GM23338 (cell line): ENCODE results near the gene CPNE7. TPM values are rescaled to one million over a fixed set of nuclear protein-coding genes. Genes with fewer than 3 reads are reported as not detected.

Source experiments
- ATAC-seq: fragments of 200-7000 bp; cut with Tn5 transposase; 3 replicates; pipeline ENCODE4 v1.9.1; 2020
- DNase-seq: peaks from one replicate; pipeline ENCODE4 v3.0.0-alpha.2; 2015; ENCODE audit warnings: low spot score
- H2AFZ ChIP-seq: fragments of 200-600 bp; sonication (generic); 2 replicates; pipeline ENCODE4 v1.8.0; 2016; ENCODE audit warnings: antibody characterized with exemption, mild to moderate bottlenecking, moderate library complexity
- H3F3A ChIP-seq: fragments of 200-600 bp; sonication (generic); replicated peaks from 2 replicates; pipeline ENCODE4 v1.8.0; 2017; ENCODE audit warnings: antibody characterized with exemption, mixed run types, low read depth
- H3K27ac ChIP-seq: fragments of 200-600 bp; sonication (generic); 2 replicates; pipeline ENCODE4 v1.6.1; 2016; ENCODE audit warnings: low read depth
- H3K27me3 ChIP-seq: fragments of 200-600 bp; sonication (generic); 2 replicates; pipeline ENCODE4 v1.8.0; 2016; ENCODE audit warnings: mild to moderate bottlenecking, mixed run types, moderate library complexity; ENCODE audit not compliant: insufficient read depth
- H3K36me3 ChIP-seq: fragments of 200-600 bp; sonication (generic); 2 replicates; pipeline ENCODE4 v1.8.0; 2016; ENCODE audit warnings: mild to moderate bottlenecking; ENCODE audit not compliant: insufficient read depth
- H3K4me1 ChIP-seq: fragments of 200-600 bp; sonication (generic); 2 replicates; pipeline ENCODE4 v1.8.0; 2016; ENCODE audit warnings: mild to moderate bottlenecking, moderate library complexity; ENCODE audit not compliant: insufficient read depth
- H3K4me2 ChIP-seq: fragments of 200-600 bp; sonication (generic); 2 replicates; pipeline ENCODE4 v1.7.1; 2017; ENCODE audit warnings: mixed run types
- H3K4me3 ChIP-seq: fragments of 200-600 bp; sonication (generic); 2 replicates; pipeline ENCODE4 v1.6.1; 2016; ENCODE audit warnings: mixed run types
- H3K79me2 ChIP-seq: fragments of 200-600 bp; sonication (generic); replicated peaks from 2 replicates; pipeline ENCODE4 v1.8.0; 2017; ENCODE audit warnings: mild to moderate bottlenecking; ENCODE audit not compliant: insufficient read depth
- H3K9me2 ChIP-seq: fragments of 200-600 bp; sonication (generic); 2 replicates; pipeline ENCODE4 v1.8.0; 2017; ENCODE audit not compliant: insufficient read depth
- H4K20me1 ChIP-seq: fragments of 200-600 bp; sonication (generic); replicated peaks from 2 replicates; pipeline ENCODE4 v1.8.0; 2017; ENCODE audit warnings: mild to moderate bottlenecking; ENCODE audit not compliant: insufficient read depth
- H3K27ac Mint-ChIP-seq: 2 replicates; pipeline ENCODE4 v1.8.0; 2020; ENCODE audit warnings: inconsistent platforms, mild to moderate bottlenecking, moderate library complexity, mixed read lengths
- H3K27me3 Mint-ChIP-seq: 3 replicates; pipeline ENCODE4 v1.8.0; 2022; ENCODE audit warnings: low read depth, mild to moderate bottlenecking, moderate library complexity, mixed read lengths, inconsistent platforms; ENCODE audit not compliant: insufficient read depth, poor library complexity
- H3K36me3 Mint-ChIP-seq: 3 replicates; pipeline ENCODE4 v1.8.0; 2021; ENCODE audit warnings: low read depth, mild to moderate bottlenecking, inconsistent platforms, moderate library complexity, mixed read lengths
- H3K4me1 Mint-ChIP-seq: 3 replicates; pipeline ENCODE4 v1.8.0; 2020; ENCODE audit warnings: mild to moderate bottlenecking, inconsistent platforms, mixed read lengths
- H3K4me3 Mint-ChIP-seq: 3 replicates; pipeline ENCODE4 v1.8.0; 2021; ENCODE audit warnings: moderate library complexity, mild to moderate bottlenecking, inconsistent platforms, mixed read lengths
- H3K9me3 Mint-ChIP-seq: 3 replicates; pipeline ENCODE4 v1.8.0; 2020; ENCODE audit warnings: moderate library complexity, mild to moderate bottlenecking, inconsistent platforms, mixed read lengths
- CREB1 ChIP-seq: fragments of 250-450 bp; sonication (Bioruptor Pico); IDR thresholded peaks from 2 replicates; pipeline ENCODE4 v1.5.0; 2020; ENCODE audit warnings: low read depth, mild to moderate bottlenecking, moderate library complexity
- EZH2 ChIP-seq: fragments of 200-600 bp; sonication (generic); IDR thresholded peaks from one replicate; pipeline ENCODE4 v1.8.0; 2017; ENCODE audit warnings: antibody characterized with exemption, mild to moderate bottlenecking, low read depth; ENCODE audit not compliant: unreplicated experiment
- EZH2phosphoT487 ChIP-seq: fragments of 200-600 bp; sonication (generic); IDR thresholded peaks from one replicate; pipeline ENCODE4 v1.8.1; 2018; ENCODE audit warnings: antibody characterized with exemption; ENCODE audit not compliant: unreplicated experiment
- JUNB ChIP-seq: IDR thresholded peaks from one replicate; pipeline ENCODE4 v1.6.1; 2016; ENCODE audit warnings: antibody characterized with exemption; ENCODE audit not compliant: unreplicated experiment
- NANOG ChIP-seq: IDR thresholded peaks from 2 replicates; pipeline ENCODE4 v1.6.1; 2016; ENCODE audit warnings: antibody characterized with exemption, borderline replicate concordance
- POLR2AphosphoS5 ChIP-seq: IDR thresholded peaks from 2 replicates; pipeline ENCODE4 v1.6.1; 2016; ENCODE audit warnings: antibody characterized with exemption, low read depth
- STAT1 ChIP-seq: IDR thresholded peaks from one replicate; pipeline ENCODE4 v1.6.1; 2016; ENCODE audit warnings: antibody characterized with exemption; ENCODE audit not compliant: unreplicated experiment
- ZNF114 ChIP-seq: fragments of 250-450 bp; sonication (Bioruptor Pico); IDR thresholded peaks from 2 replicates; pipeline ENCODE4 v1.5.0; 2020; ENCODE audit warnings: mild to moderate bottlenecking, moderate library complexity
- ZNF331 ChIP-seq: fragments of 250-450 bp; sonication (Bioruptor Pico); IDR thresholded peaks from 2 replicates; pipeline ENCODE4 v1.5.0; 2020; ENCODE audit warnings: low read depth, mild to moderate bottlenecking, moderate library complexity
- polyA plus RNA-seq: library from polyadenylated mRNA; unstranded; fragments of >200 nt; fragmentation: Nextera tagmentation; extraction: Ambion mirVana; gene quantifications from 2 replicates; pipeline ENCODE4 v1.2.1, GENCODE V29; 2016
- total RNA-seq: library from RNA; depleted of rRNA; stranded (reverse); fragments of >200 nt; shearing (Covaris generic); gene quantifications from 2 replicates; pipeline ENCODE4 v1.2.3, GENCODE V29; 2014
- TF ChIP-seq, protein P1 (sequence below), 2 experiments: fragments of 200-600 bp in 1 of 2; sonication (generic) in 1 of 2; conservative IDR thresholded peaks; 2 replicates each; pipeline versions ENCODE4 v1.5.1 to v1.6.1; 2016 to 2017; ENCODE audit warnings: antibody characterized with exemption in 2 of 2, low read depth in 2 of 2, mild to moderate bottlenecking in 2 of 2, moderate library complexity in 1 of 2
- TF ChIP-seq, protein P2 (sequence below): IDR thresholded peaks from one replicate; pipeline ENCODE4 v1.6.1; 2018; ENCODE audit warnings: antibody characterized with exemption; ENCODE audit not compliant: unreplicated experiment
- TF ChIP-seq, protein P3 (sequence below): fragments of 250-450 bp; sonication (Bioruptor Pico); IDR thresholded peaks from 2 replicates; pipeline ENCODE4 v1.5.0; 2020; ENCODE audit warnings: mild to moderate bottlenecking, moderate library complexity
- TF ChIP-seq, protein P4 (sequence below): IDR thresholded peaks from 2 replicates; pipeline ENCODE4 v1.6.1; 2016; ENCODE audit warnings: antibody characterized with exemption

CPNE7 gene
- total and polyA plus RNA-seq, 2 experiments from 2014 or later, result 11.2 to 15.7 TPM

DNA sequence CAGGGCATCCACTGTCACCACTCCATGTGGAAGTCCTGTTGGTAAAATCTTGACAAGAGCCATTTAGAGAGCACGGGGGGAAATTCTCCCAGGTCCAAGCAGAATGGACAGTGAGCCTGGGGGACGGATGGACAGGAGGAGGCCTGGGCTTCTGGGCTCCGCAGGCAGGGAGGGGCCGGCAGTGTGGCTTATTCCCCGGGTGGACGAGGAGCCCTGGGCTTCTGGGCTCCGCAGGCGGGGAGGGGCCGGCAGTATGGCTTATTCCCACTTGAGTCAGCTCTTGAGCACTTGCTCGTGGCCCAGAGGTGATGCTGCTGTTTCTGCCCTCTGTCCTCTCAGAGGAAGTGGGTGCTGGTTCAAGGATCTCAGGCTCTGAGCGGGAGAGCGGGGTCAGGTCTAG lies 37.3 kb upstream of the CPNE7 start:
- Histone ChIP-seq H3K27me3 (no peaks in the 10 kb centered on the region), H3F3A (0 out of 2 replicates have a peak, but pooled peaks cover 7% of the 10 kb centered on the region), H3K4me1 (no peaks in the 10 kb centered on the region), H4K20me1 (peaks cover 14% of the 10 kb centered on the region), H3K4me2 (no peak overlapping the region), H3K4me3 (no peak overlapping the region), H3K9me2 (no peaks in the 10 kb centered on the region), H3K79me2 (0 out of 2 replicates have a peak, but pooled peaks cover 5% of the 10 kb centered on the region), H3K27ac (no peak overlapping the region), H3K36me3 (peaks cover 22% of the 10 kb centered on the region), H2AFZ (no peak overlapping the region)
- Mint-ChIP-seq H3K27ac (no peak overlapping the region), H3K27me3 (peaks cover 4% of the 10 kb centered on the region), H3K36me3 (peaks cover 53% of the 10 kb centered on the region), H3K9me3 (no peaks in the 10 kb centered on the region), H3K4me3 (no peak overlapping the region), H3K4me1 (no peaks in the 10 kb centered on the region)
- TF ChIP-seq STAT1, result no peak
- TF ChIP-seq, protein P1, sequence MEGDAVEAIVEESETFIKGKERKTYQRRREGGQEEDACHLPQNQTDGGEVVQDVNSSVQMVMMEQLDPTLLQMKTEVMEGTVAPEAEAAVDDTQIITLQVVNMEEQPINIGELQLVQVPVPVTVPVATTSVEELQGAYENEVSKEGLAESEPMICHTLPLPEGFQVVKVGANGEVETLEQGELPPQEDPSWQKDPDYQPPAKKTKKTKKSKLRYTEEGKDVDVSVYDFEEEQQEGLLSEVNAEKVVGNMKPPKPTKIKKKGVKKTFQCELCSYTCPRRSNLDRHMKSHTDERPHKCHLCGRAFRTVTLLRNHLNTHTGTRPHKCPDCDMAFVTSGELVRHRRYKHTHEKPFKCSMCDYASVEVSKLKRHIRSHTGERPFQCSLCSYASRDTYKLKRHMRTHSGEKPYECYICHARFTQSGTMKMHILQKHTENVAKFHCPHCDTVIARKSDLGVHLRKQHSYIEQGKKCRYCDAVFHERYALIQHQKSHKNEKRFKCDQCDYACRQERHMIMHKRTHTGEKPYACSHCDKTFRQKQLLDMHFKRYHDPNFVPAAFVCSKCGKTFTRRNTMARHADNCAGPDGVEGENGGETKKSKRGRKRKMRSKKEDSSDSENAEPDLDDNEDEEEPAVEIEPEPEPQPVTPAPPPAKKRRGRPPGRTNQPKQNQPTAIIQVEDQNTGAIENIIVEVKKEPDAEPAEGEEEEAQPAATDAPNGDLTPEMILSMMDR (conservative IDR thresholded peaks at IDR 0.05; ENCODE audit: low read depth in 2 of 2), result no peak
- no peak for TF ChIP-seq NANOG
- TF ChIP-seq POLR2AphosphoS5, result no peak
- TF ChIP-seq, protein P2, sequence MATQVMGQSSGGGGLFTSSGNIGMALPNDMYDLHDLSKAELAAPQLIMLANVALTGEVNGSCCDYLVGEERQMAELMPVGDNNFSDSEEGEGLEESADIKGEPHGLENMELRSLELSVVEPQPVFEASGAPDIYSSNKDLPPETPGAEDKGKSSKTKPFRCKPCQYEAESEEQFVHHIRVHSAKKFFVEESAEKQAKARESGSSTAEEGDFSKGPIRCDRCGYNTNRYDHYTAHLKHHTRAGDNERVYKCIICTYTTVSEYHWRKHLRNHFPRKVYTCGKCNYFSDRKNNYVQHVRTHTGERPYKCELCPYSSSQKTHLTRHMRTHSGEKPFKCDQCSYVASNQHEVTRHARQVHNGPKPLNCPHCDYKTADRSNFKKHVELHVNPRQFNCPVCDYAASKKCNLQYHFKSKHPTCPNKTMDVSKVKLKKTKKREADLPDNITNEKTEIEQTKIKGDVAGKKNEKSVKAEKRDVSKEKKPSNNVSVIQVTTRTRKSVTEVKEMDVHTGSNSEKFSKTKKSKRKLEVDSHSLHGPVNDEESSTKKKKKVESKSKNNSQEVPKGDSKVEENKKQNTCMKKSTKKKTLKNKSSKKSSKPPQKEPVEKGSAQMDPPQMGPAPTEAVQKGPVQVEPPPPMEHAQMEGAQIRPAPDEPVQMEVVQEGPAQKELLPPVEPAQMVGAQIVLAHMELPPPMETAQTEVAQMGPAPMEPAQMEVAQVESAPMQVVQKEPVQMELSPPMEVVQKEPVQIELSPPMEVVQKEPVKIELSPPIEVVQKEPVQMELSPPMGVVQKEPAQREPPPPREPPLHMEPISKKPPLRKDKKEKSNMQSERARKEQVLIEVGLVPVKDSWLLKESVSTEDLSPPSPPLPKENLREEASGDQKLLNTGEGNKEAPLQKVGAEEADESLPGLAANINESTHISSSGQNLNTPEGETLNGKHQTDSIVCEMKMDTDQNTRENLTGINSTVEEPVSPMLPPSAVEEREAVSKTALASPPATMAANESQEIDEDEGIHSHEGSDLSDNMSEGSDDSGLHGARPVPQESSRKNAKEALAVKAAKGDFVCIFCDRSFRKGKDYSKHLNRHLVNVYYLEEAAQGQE, result no peak
- no peak for TF ChIP-seq EZH2
- TF ChIP-seq JUNB, result no peak
- TF ChIP-seq, protein P3, sequence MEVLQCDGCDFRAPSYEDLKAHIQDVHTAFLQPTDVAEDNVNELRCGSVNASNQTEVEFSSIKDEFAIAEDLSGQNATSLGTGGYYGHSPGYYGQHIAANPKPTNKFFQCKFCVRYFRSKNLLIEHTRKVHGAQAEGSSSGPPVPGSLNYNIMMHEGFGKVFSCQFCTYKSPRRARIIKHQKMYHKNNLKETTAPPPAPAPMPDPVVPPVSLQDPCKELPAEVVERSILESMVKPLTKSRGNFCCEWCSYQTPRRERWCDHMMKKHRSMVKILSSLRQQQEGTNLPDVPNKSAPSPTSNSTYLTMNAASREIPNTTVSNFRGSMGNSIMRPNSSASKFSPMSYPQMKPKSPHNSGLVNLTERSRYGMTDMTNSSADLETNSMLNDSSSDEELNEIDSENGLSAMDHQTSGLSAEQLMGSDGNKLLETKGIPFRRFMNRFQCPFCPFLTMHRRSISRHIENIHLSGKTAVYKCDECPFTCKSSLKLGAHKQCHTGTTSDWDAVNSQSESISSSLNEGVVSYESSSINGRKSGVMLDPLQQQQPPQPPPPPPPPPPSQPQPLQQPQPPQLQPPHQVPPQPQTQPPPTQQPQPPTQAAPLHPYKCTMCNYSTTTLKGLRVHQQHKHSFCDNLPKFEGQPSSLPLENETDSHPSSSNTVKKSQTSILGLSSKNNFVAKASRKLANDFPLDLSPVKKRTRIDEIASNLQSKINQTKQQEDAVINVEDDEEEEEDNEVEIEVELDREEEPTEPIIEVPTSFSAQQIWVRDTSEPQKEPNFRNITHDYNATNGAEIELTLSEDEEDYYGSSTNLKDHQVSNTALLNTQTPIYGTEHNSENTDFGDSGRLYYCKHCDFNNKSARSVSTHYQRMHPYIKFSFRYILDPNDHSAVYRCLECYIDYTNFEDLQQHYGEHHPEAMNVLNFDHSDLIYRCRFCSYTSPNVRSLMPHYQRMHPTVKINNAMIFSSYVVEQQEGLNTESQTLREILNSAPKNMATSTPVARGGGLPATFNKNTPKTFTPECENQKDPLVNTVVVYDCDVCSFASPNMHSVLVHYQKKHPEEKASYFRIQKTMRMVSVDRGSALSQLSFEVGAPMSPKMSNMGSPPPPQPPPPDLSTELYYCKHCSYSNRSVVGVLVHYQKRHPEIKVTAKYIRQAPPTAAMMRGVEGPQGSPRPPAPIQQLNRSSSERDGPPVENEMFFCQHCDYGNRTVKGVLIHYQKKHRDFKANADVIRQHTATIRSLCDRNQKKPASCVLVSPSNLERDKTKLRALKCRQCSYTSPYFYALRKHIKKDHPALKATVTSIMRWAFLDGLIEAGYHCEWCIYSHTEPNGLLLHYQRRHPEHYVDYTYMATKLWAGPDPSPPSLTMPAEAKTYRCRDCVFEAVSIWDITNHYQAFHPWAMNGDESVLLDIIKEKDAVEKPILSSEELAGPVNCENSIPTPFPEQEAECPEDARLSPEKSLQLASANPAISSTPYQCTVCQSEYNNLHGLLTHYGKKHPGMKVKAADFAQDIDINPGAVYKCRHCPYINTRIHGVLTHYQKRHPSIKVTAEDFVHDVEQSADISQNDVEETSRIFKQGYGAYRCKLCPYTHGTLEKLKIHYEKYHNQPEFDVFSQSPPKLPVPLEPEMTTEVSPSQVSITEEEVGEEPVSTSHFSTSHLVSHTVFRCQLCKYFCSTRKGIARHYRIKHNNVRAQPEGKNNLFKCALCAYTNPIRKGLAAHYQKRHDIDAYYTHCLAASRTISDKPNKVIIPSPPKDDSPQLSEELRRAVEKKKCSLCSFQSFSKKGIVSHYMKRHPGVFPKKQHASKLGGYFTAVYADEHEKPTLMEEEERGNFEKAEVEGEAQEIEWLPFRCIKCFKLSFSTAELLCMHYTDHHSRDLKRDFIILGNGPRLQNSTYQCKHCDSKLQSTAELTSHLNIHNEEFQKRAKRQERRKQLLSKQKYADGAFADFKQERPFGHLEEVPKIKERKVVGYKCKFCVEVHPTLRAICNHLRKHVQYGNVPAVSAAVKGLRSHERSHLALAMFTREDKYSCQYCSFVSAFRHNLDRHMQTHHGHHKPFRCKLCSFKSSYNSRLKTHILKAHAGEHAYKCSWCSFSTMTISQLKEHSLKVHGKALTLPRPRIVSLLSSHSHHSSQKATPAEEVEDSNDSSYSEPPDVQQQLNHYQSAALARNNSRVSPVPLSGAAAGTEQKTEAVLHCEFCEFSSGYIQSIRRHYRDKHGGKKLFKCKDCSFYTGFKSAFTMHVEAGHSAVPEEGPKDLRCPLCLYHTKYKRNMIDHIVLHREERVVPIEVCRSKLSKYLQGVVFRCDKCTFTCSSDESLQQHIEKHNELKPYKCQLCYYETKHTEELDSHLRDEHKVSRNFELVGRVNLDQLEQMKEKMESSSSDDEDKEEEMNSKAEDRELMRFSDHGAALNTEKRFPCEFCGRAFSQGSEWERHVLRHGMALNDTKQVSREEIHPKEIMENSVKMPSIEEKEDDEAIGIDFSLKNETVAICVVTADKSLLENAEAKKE (CRISPR knock-in tag), result no peak
- TF ChIP-seq, protein P4, sequence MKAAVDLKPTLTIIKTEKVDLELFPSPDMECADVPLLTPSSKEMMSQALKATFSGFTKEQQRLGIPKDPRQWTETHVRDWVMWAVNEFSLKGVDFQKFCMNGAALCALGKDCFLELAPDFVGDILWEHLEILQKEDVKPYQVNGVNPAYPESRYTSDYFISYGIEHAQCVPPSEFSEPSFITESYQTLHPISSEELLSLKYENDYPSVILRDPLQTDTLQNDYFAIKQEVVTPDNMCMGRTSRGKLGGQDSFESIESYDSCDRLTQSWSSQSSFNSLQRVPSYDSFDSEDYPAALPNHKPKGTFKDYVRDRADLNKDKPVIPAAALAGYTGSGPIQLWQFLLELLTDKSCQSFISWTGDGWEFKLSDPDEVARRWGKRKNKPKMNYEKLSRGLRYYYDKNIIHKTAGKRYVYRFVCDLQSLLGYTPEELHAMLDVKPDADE, result no peak
- TF ChIP-seq CREB1 (CRISPR knock-in tag), result no peak
- TF ChIP-seq ZNF331 (CRISPR knock-in tag), result no peak
- TF ChIP-seq EZH2phosphoT487, result no peak
- no peak for TF ChIP-seq ZNF114 (CRISPR knock-in tag)
- ATAC-seq (no peak), DNase-seq (no peak)
